ENCODE measurements around the gene IL1RAPL1. TPM values are rescaled to one million over a fixed set of nuclear protein-coding genes. Genes with fewer than 3 reads are reported as not detected.

The IL1RAPL1 gene
- total RNA-seq, 3 donors from 2014 or later = not detected

DNA sequence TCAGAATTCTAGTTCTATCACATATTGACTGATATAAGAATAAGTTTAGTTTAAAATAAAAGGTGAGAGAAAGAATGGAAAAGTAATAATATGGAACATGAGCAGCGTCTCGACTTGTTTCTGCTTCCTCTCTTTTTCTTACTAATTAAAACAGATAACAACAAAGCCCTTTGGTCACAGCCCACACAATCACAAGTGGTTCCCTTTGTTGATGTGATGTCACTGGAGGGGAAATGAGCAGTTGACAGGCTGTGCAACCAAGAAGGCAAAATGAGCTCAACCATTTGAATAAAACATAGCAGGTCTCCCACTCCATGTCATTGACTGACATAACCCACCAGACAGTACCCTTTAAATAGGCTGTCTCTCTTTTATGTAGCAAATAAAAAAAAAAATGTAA lies 1285.6 kb downstream of the IL1RAPL1 start:
- ATAC-seq = no peak
- no peaks in the 10 kb centered on the region for H3K27me3 Mint-ChIP-seq (ENCODE audit: low read depth)
- H3K4me1 Mint-ChIP-seq (ENCODE audit: low read depth) = no peaks in the 10 kb centered on the region
- H3K4me3 Mint-ChIP-seq = no peak overlapping the region
- no peak for DNase-seq
- H3K9me3 Mint-ChIP-seq = peaks cover 3% of the 10 kb centered on the region
- H3K36me3 Mint-ChIP-seq (ENCODE audit: insufficient read depth) = no peaks in the 10 kb centered on the region

- no peaks in the 10 kb centered on the region for H3K9me3 Mint-ChIP-seq
- ATAC-seq (no peak), DNase-seq (no peak)
- no peaks in the 10 kb centered on the region for H3K4me1 Mint-ChIP-seq (ENCODE audit: low read depth)
- H3K27me3 Mint-ChIP-seq (ENCODE audit: low read depth) = no peaks in the 10 kb centered on the region
- H3K4me3 Mint-ChIP-seq = no peak overlapping the region
- no peaks in the 10 kb centered on the region for H3K36me3 Mint-ChIP-seq (ENCODE audit: insufficient read depth)
Measured at GRCh38 chrX:29876733-29877132, 1289.5 kb downstream of the IL1RAPL1 start.

GRCh38 chrX:29880977-29881376 lies 1293.7 kb downstream of the IL1RAPL1 start:
- ATAC-seq (no peak), DNase-seq (no peak)
- Mint-ChIP-seq H3K4me3 (no peak overlapping the region), H3K27me3 (ENCODE audit: low read depth) (no peaks in the 10 kb centered on the region), H3K9me3 (no peaks in the 10 kb centered on the region), H3K36me3 (ENCODE audit: insufficient read depth) (no peaks in the 10 kb centered on the region), H3K4me1 (ENCODE audit: low read depth) (no peaks in the 10 kb centered on the region)

DNA sequence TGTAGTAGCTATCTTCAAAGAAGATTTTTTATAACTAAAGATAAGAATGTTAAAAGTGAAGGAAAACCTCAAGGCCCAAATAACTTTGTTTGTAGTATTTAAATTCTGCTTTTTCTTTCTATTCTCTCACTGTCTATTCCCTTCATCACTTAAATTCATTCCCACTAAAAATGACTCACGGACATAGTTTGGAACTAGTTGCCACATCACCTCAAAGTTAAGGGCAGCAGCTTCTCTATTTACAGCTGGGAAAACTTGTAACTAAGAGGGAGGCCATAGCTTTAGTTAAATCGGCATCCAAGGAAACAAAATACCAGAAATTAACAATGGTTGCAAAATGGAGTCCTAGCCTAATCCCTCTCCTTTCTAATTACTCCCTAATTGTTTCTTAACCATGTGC lies 1302.8 kb downstream of the IL1RAPL1 start:
- ATAC-seq = no peak

DNA sequence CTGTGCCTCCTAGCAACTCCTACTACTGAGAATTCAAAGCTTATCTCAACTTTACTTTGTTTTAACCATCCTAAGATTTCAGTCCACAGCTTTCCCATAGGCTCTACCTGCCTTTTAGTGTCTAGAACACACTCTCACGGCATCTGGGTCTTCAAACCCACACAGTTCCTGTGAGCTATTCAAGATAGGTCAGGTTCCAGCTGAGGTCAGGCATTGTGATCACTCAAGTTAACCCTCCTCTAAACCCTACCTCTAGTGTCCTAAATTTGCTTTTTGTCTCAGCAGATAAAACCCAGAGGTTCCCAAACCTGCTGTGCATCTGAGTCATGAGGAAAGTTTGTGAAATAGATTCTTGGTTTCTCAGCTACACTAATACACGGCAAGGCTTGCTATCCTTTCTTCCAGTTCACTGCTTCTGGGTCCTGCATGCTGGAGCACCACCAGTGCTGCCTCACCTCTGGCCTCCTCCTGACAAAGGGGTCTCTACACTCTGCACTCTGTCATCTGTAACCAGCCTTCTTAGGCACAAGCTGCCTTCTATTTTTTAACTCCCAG lies 1303.5 kb downstream of the IL1RAPL1 start:
- no peak for DNase-seq
- no peaks in the 10 kb centered on the region for H3K27me3 Mint-ChIP-seq (ENCODE audit: low read depth)
- no peak overlapping the region for H3K4me3 Mint-ChIP-seq
- no peaks in the 10 kb centered on the region for H3K36me3 Mint-ChIP-seq (ENCODE audit: insufficient read depth)
- no peaks in the 10 kb centered on the region for H3K4me1 Mint-ChIP-seq (ENCODE audit: low read depth)
- H3K9me3 Mint-ChIP-seq = no peaks in the 10 kb centered on the region
- no peak for ATAC-seq

More for the DNA sequence above, 1302.8 kb downstream of the IL1RAPL1 start:
- Mint-ChIP-seq H3K4me3 (no peak overlapping the region), H3K27me3 (ENCODE audit: low read depth) (no peaks in the 10 kb centered on the region), H3K36me3 (ENCODE audit: insufficient read depth) (no peaks in the 10 kb centered on the region), H3K9me3 (no peaks in the 10 kb centered on the region), H3K4me1 (ENCODE audit: low read depth) (no peaks in the 10 kb centered on the region)
- DNase-seq = no peak

DNA sequence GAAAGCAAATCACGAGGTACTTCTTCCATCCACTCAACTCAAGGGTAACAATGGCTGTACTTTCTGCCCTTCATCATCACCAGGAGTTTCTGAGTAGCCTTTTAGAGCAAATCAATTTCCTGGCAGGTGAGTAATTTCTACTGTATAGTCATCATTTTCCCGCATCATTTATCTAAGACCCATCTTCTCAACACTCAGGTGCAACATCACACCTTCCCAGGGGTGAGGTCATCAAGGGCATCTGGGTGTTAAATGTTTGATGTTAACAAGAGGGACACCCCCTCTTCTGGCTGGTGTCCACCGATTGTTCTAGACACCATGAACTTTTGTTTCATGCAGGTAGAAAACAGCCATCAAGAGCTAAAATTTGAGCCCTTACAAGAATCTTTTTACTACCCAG lies 1314.8 kb downstream of the IL1RAPL1 start:
- H3K4me1 Mint-ChIP-seq (ENCODE audit: low read depth) = no peaks in the 10 kb centered on the region
- no peaks in the 10 kb centered on the region for H3K9me3 Mint-ChIP-seq
- H3K4me3 Mint-ChIP-seq = no peak overlapping the region
- ATAC-seq = no peak
- H3K36me3 Mint-ChIP-seq (ENCODE audit: insufficient read depth) = no peaks in the 10 kb centered on the region
- DNase-seq = no peak
- no peaks in the 10 kb centered on the region for H3K27me3 Mint-ChIP-seq (ENCODE audit: low read depth)

GRCh38 chrX:29903360-29903759 lies 1316.1 kb downstream of the IL1RAPL1 start:
- Mint-ChIP-seq H3K4me3 (no peak overlapping the region), H3K27me3 (ENCODE audit: low read depth) (no peaks in the 10 kb centered on the region), H3K4me1 (ENCODE audit: low read depth) (no peaks in the 10 kb centered on the region), H3K36me3 (ENCODE audit: insufficient read depth) (no peaks in the 10 kb centered on the region), H3K9me3 (no peaks in the 10 kb centered on the region)
- ATAC-seq = no peak
- DNase-seq = no peak

- DNase-seq = no peak
- Mint-ChIP-seq H3K36me3 (ENCODE audit: insufficient read depth) (no peaks in the 10 kb centered on the region), H3K9me3 (no peaks in the 10 kb centered on the region), H3K4me3 (no peak overlapping the region), H3K4me1 (ENCODE audit: low read depth) (no peaks in the 10 kb centered on the region), H3K27me3 (ENCODE audit: low read depth) (no peaks in the 10 kb centered on the region)
- ATAC-seq = no peak
Measured at GRCh38 chrX:29911673-29912072, 1324.4 kb downstream of the IL1RAPL1 start.

GRCh38 chrX:29913647-29914046 lies 1326.4 kb downstream of the IL1RAPL1 start:
- no peak for ATAC-seq
- DNase-seq = no peak
- no peak overlapping the region for H3K4me3 Mint-ChIP-seq
- H3K27me3 Mint-ChIP-seq (ENCODE audit: low read depth) = no peaks in the 10 kb centered on the region
- no peaks in the 10 kb centered on the region for H3K4me1 Mint-ChIP-seq (ENCODE audit: low read depth)
- no peaks in the 10 kb centered on the region for H3K36me3 Mint-ChIP-seq (ENCODE audit: insufficient read depth)
- no peaks in the 10 kb centered on the region for H3K9me3 Mint-ChIP-seq

GRCh38 chrX:29922607-29923006 lies 1335.4 kb downstream of the IL1RAPL1 start:
- Mint-ChIP-seq H3K36me3 (ENCODE audit: insufficient read depth) (no peaks in the 10 kb centered on the region), H3K4me1 (ENCODE audit: low read depth) (no peaks in the 10 kb centered on the region), H3K4me3 (no peak overlapping the region), H3K27me3 (ENCODE audit: low read depth) (no peaks in the 10 kb centered on the region), H3K9me3 (no peaks in the 10 kb centered on the region)
- ATAC-seq (no peak), DNase-seq (no peak)

GRCh38 chrX:29926056-29926455 lies 1338.8 kb downstream of the IL1RAPL1 start:
- H3K4me3 Mint-ChIP-seq = no peak overlapping the region

GRCh38 chrX:29926659-29927058 lies 1339.4 kb downstream of the IL1RAPL1 start:
- Mint-ChIP-seq H3K4me3 (no peak overlapping the region), H3K9me3 (no peaks in the 10 kb centered on the region), H3K27me3 (ENCODE audit: low read depth) (no peaks in the 10 kb centered on the region), H3K4me1 (ENCODE audit: low read depth) (no peaks in the 10 kb centered on the region), H3K36me3 (ENCODE audit: insufficient read depth) (no peaks in the 10 kb centered on the region)
- DNase-seq = no peak
- ATAC-seq = no peak

More at GRCh38 chrX:29926056-29926455, 1338.8 kb downstream of the IL1RAPL1 start:
- no peak for DNase-seq
- H3K36me3 Mint-ChIP-seq (ENCODE audit: insufficient read depth) = no peaks in the 10 kb centered on the region
- no peaks in the 10 kb centered on the region for H3K9me3 Mint-ChIP-seq
- H3K4me1 Mint-ChIP-seq (ENCODE audit: low read depth) = no peaks in the 10 kb centered on the region
- no peaks in the 10 kb centered on the region for H3K27me3 Mint-ChIP-seq (ENCODE audit: low read depth)
- no peak for ATAC-seq

DNA sequence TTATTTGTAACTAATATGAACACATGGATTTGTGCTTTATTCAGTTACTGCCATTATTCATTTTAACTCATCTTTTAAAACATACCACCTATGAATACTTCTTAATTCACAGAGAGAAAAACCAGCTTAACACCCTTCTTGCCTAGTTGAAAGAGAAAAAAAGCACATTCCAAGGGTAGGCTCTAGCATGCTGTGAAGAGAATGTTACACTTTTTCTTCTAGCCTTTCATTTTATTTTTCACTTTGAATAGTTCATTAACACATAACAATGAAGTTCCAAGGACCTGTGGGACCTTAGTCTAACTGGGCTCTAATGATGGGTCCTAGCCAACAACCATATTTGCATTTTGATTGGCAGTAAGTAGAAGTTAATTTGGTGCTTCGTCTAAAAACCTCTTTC lies 1348.2 kb downstream of the IL1RAPL1 start:
- H3K27me3 Mint-ChIP-seq (ENCODE audit: low read depth) = no peaks in the 10 kb centered on the region
- H3K4me1 Mint-ChIP-seq (ENCODE audit: low read depth) = no peaks in the 10 kb centered on the region
- no peak for ATAC-seq

GRCh38 chrX:29940750-29941149 lies 1353.5 kb downstream of the IL1RAPL1 start:
- H3K4me1 Mint-ChIP-seq (ENCODE audit: low read depth) = no peaks in the 10 kb centered on the region
- no peaks in the 10 kb centered on the region for H3K36me3 Mint-ChIP-seq (ENCODE audit: insufficient read depth)
- DNase-seq (no peak), ATAC-seq (no peak)
- H3K4me3 Mint-ChIP-seq = no peak overlapping the region
- H3K9me3 Mint-ChIP-seq = no peaks in the 10 kb centered on the region
- no peaks in the 10 kb centered on the region for H3K27me3 Mint-ChIP-seq (ENCODE audit: low read depth)

More for the DNA sequence above, 1348.2 kb downstream of the IL1RAPL1 start:
- Mint-ChIP-seq H3K9me3 (no peaks in the 10 kb centered on the region), H3K4me3 (no peak overlapping the region), H3K36me3 (ENCODE audit: insufficient read depth) (no peaks in the 10 kb centered on the region)
- no peak for DNase-seq

DNA sequence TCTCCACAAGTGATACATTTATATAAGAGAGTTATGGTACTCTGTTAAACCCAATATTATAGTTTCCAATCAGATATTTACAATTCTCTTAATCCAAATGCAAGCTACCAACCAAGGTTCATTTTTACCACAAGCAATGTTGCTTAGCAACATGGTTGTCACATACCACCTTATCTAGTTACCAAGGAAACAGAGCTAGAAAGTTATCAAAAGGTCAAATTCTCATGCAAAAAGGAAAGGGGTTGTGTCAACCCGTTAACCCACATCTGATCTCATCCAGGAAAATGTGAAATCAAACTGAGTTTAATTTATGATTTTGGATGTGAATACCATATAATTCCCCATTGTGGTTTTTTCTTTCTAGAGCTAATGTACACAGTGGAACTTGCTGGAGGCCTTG lies 1354.0 kb downstream of the IL1RAPL1 start:
- Mint-ChIP-seq H3K4me3 (no peak overlapping the region), H3K27me3 (ENCODE audit: low read depth) (no peaks in the 10 kb centered on the region), H3K4me1 (ENCODE audit: low read depth) (no peaks in the 10 kb centered on the region), H3K36me3 (ENCODE audit: insufficient read depth) (no peaks in the 10 kb centered on the region), H3K9me3 (no peaks in the 10 kb centered on the region)
- DNase-seq (no peak), ATAC-seq (no peak)

DNA sequence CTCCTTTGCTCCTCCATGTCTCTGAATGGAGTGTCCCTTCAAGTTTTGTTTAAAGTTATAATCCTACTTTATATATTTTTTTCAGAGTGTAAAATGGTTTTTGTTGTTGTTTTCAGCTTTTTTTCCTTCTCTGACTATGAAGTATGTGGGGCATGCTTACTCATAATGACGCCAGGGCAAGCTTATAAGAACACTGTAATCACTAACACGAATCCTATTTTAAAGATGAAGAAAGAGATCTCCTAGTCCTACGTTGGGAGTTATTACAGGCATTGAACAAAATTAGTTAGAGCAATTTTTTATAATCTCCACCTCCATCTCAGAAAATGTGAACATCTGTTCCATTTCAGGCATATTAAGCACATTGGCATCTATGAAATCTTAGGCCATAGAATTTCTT lies 1360.0 kb downstream of the IL1RAPL1 start:
- Mint-ChIP-seq H3K27me3 (ENCODE audit: low read depth) (no peaks in the 10 kb centered on the region), H3K4me1 (ENCODE audit: low read depth) (no peaks in the 10 kb centered on the region), H3K9me3 (peaks cover 8% of the 10 kb centered on the region), H3K36me3 (ENCODE audit: insufficient read depth) (no peaks in the 10 kb centered on the region), H3K4me3 (no peak overlapping the region)
- ATAC-seq (no peak), DNase-seq (no peak)

All from activated T-cell treated with anti-CD3 and anti-CD28 coated beads, Interleukin-2, amount 50 U/mL, for 4 hours (primary cell).